CD14-positive monocyte (primary cell): ENCODE measurements around the gene STAMBPL1. TPM values are rescaled to one million over a fixed set of nuclear protein-coding genes. Genes with fewer than 3 reads are reported as not detected.

Experiments used
- DNase-seq, 3 donors: peaks; one replicate each; pipeline ENCODE4 v3.0.0-alpha.2; 2011 to 2022
- H2AFZ ChIP-seq: 2 replicates; pipeline ENCODE4 v1.6.0; 2012; ENCODE audit warnings: mild to moderate bottlenecking, low read depth, low read length, inconsistent platforms; ENCODE audit not compliant: insufficient read depth, poor library complexity, severe bottlenecking
- H3K27ac ChIP-seq, 2 donors: 1 replicate in 1 of 2; 2 replicates in 1 of 2; pipeline ENCODE4 v1.5.1; 2012 to 2013; ENCODE audit warnings: low read length in 2 of 2, control low read depth in 1 of 2, inconsistent platforms in 1 of 2, low read depth in 1 of 2, mild to moderate bottlenecking in 1 of 2
- H3K27me3 ChIP-seq, 2 donors: one replicate each; pipeline versions ENCODE4 v1.6.0 to v1.6.1; 2011 to 2013; ENCODE audit warnings: low read length in 2 of 2; ENCODE audit not compliant: control insufficient read depth in 2 of 2, insufficient read depth in 2 of 2
- H3K36me3 ChIP-seq, 2 donors: replicated peaks in 1 of 2; 1 replicate in 1 of 2; 2 replicates in 1 of 2; pipeline versions ENCODE4 v1.5.1 to v1.6.1; 2012 to 2013; ENCODE audit warnings: low read length in 2 of 2, control low read depth in 1 of 2, inconsistent platforms in 1 of 2, mild to moderate bottlenecking in 1 of 2; ENCODE audit not compliant: insufficient read depth in 2 of 2, control insufficient read depth in 1 of 2
- H3K4me1 ChIP-seq, 2 donors: 1 replicate in 1 of 2; 2 replicates in 1 of 2; pipeline versions ENCODE4 v1.5.1 to v1.6.1; 2012 to 2013; ENCODE audit warnings: low read length in 2 of 2, control low read depth in 1 of 2, inconsistent platforms in 1 of 2, mild to moderate bottlenecking in 1 of 2, moderate library complexity in 1 of 2; ENCODE audit not compliant: insufficient read depth in 2 of 2, control insufficient read depth in 1 of 2
- H3K4me2 ChIP-seq: replicated peaks from 2 replicates; pipeline ENCODE3; 2012; ENCODE audit warnings: low read length, moderate library complexity, mild to moderate bottlenecking; ENCODE audit not compliant: poor library complexity, severe bottlenecking; ENCODE audit errors: extremely low read depth
- H3K4me3 ChIP-seq, 3 experiments: fragments of 200-600 bp in 1 of 3; sonication (generic) in 1 of 3; replicated peaks in 1 of 3; 1 replicate in 2 of 3; 2 replicates in 1 of 3; pipeline ENCODE4 v1.5.1; 2011 to 2013; ENCODE audit warnings: low read length in 3 of 3, mild to moderate bottlenecking in 3 of 3, control low read depth in 2 of 3, low read depth in 2 of 3, inconsistent platforms in 1 of 3, moderate library complexity in 1 of 3
- H3K79me2 ChIP-seq: 2 replicates; pipeline ENCODE4 v1.6.0; 2012; ENCODE audit warnings: mild to moderate bottlenecking, control low read depth, inconsistent platforms, low read length, moderate library complexity; ENCODE audit not compliant: insufficient read depth
- H3K9ac ChIP-seq: 2 replicates; pipeline ENCODE4 v1.6.0; 2017; ENCODE audit warnings: low read length, mild to moderate bottlenecking; ENCODE audit not compliant: insufficient read depth, poor library complexity, severe bottlenecking
- H3K9me3 ChIP-seq, 2 donors: replicated peaks in 1 of 2; 1 replicate in 1 of 2; 2 replicates in 1 of 2; pipeline versions ENCODE4 v1.5.1 to v1.6.1; 2012 to 2013; ENCODE audit warnings: low read length in 2 of 2, control low read depth in 1 of 2; ENCODE audit not compliant: control insufficient read depth in 1 of 2, insufficient read depth in 1 of 2
- H4K20me1 ChIP-seq: 2 replicates; pipeline ENCODE4 v1.6.0; 2012; ENCODE audit warnings: mild to moderate bottlenecking, low read length, control low read depth, moderate library complexity; ENCODE audit not compliant: insufficient read depth
- H3K27ac Mint-ChIP-seq, 7 donors: one replicate each; pipeline ENCODE4 v1.8.0; 2020; ENCODE audit warnings: mild to moderate bottlenecking in 7 of 7, mixed read lengths in 7 of 7, moderate library complexity in 6 of 7, inconsistent platforms in 2 of 7
- H3K27me3 Mint-ChIP-seq, 3 donors: one replicate each; pipeline ENCODE4 v1.8.0; 2021 to 2022; ENCODE audit warnings: low read depth in 3 of 3, mild to moderate bottlenecking in 3 of 3, mixed read lengths in 3 of 3, moderate library complexity in 3 of 3, inconsistent platforms in 1 of 3
- H3K36me3 Mint-ChIP-seq, 2 donors: one replicate each; pipeline ENCODE4 v1.8.0; 2020; ENCODE audit warnings: mixed read lengths in 2 of 2, inconsistent platforms in 1 of 2, mild to moderate bottlenecking in 1 of 2
- H3K4me1 Mint-ChIP-seq: one replicate; pipeline ENCODE4 v1.8.0; 2020; ENCODE audit warnings: mild to moderate bottlenecking, mixed read lengths
- H3K4me3 Mint-ChIP-seq, 2 donors: one replicate each; pipeline ENCODE4 v1.8.0; 2020; ENCODE audit warnings: mild to moderate bottlenecking in 2 of 2, mixed read lengths in 2 of 2, moderate library complexity in 1 of 2
- H3K9me3 Mint-ChIP-seq, 7 donors: one replicate each; pipeline ENCODE4 v1.8.0; 2020 to 2022; ENCODE audit warnings: mixed read lengths in 7 of 7, mild to moderate bottlenecking in 6 of 7, moderate library complexity in 6 of 7, inconsistent platforms in 2 of 7
- WGBS: methylation state at CpG from one replicate; pipeline ENCODE4 v1.1.5; 2013; ENCODE audit warnings: missing lambda C conversion rate; ENCODE audit not compliant: insufficient coverage; 5-methylcytosine and 5-hydroxymethylcytosine counted together
- intact Hi-C, 2 donors: fragments of 100-400 bp; cut with micrococcal nuclease; formaldehyde crosslinking; loops; one replicate each; pipeline versions ENCODE4 v1.15.0 to v1.15.1; 2023
- polyA plus RNA-seq, 3 donors: library from polyadenylated mRNA; depleted of rRNA in 1 of 3; unstranded in 2 of 3; stranded (reverse) in 1 of 3; fragments of 300-500 nt in 2 of 3; fragments of >200 nt in 1 of 3; fragmentation: Illumina TruSeq in 2 of 3; gene quantifications; 1 replicate in 2 of 3; 2 replicates in 1 of 3; pipeline ENCODE4 v1.2.3, GENCODE V29; 2012 to 2021
- TF ChIP-seq, protein P1 (sequence below): fragments of 200-600 bp; IDR thresholded peaks from one replicate; pipeline ENCODE4 v1.8.0; 2022; ENCODE audit warnings: antibody characterized with exemption, mild to moderate bottlenecking

Gene STAMBPL1
- polyA plus RNA-seq, 3 donors, result 0.07 to 1.5 (median 0.10) TPM

DNA sequence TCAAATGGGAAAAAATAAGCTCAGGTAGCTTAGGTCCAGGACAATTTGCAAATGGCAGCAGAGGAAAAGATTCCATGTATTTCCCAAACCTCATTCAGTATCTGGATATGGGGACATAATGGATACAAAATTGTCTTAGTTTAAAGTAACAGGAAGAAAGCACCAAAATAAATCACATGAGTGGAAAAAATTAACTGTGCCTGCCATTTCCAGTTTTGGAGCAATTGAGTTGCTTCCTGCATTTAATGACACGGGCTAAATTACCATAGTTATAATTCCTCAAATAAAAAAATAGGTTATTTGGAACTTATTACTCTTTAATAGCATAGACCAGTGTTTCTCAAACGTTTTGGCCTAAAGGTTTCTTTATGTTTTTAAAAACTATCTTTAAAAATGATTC, 6.3 kb upstream of the STAMBPL1 start:
- H2AFZ ChIP-seq, result no peak overlapping the region
- no peak overlapping the region for H3K4me3 Mint-ChIP-seq
- H3K9me3 ChIP-seq, result no peaks in the 10 kb centered on the region
- H4K20me1 ChIP-seq, result no peaks in the 10 kb centered on the region
- H3K27ac Mint-ChIP-seq, result no peak overlapping the region
- no peaks in the 10 kb centered on the region for H3K79me2 ChIP-seq
- H3K27ac ChIP-seq, result no peak overlapping the region
- no peak overlapping the region for H3K4me3 ChIP-seq
- TF ChIP-seq, protein P1, sequence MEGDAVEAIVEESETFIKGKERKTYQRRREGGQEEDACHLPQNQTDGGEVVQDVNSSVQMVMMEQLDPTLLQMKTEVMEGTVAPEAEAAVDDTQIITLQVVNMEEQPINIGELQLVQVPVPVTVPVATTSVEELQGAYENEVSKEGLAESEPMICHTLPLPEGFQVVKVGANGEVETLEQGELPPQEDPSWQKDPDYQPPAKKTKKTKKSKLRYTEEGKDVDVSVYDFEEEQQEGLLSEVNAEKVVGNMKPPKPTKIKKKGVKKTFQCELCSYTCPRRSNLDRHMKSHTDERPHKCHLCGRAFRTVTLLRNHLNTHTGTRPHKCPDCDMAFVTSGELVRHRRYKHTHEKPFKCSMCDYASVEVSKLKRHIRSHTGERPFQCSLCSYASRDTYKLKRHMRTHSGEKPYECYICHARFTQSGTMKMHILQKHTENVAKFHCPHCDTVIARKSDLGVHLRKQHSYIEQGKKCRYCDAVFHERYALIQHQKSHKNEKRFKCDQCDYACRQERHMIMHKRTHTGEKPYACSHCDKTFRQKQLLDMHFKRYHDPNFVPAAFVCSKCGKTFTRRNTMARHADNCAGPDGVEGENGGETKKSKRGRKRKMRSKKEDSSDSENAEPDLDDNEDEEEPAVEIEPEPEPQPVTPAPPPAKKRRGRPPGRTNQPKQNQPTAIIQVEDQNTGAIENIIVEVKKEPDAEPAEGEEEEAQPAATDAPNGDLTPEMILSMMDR, result no peak
- intact Hi-C loops, result no loop called here
- H3K27me3 ChIP-seq, result no peaks in the 10 kb centered on the region
- H3K4me1 Mint-ChIP-seq, result peaks cover 3% of the 10 kb centered on the region
- H3K4me1 ChIP-seq, result no peaks in the 10 kb centered on the region
- H3K9me3 Mint-ChIP-seq, result peaks cover 0 to 3% (median 0%) of the 10 kb centered on the region in 7 donors
- no CpG with 5 or more reads among the region's 2 CpGs for WGBS
- H3K27me3 Mint-ChIP-seq, result no peaks in the 10 kb centered on the region
- no peaks in the 10 kb centered on the region for H3K36me3 ChIP-seq
- H3K36me3 Mint-ChIP-seq, result no peaks in the 10 kb centered on the region
- H3K9ac ChIP-seq, result no peak overlapping the region
- no peak overlapping the region for H3K4me2 ChIP-seq
- no peak for DNase-seq

DNA sequence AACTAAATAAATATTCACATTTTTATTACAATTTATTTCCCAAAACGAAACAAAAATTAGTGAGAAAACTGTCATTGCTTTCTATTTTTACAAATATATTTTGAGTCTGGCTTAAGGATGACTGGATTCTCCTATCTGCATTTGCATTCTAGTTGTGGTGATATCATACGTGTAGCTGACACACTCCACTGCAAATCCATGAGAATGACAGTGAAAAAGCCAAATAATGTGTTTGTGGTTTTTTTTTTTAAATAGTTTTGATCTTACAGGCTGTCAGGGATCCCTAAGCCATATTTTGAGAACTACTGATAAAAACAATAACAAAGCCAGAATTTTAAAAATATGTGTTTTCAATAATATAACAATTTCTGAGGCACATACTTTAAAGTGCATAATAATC, 5.8 kb upstream of the STAMBPL1 start:
- Histone ChIP-seq H4K20me1 (no peaks in the 10 kb centered on the region), H3K27ac (no peak overlapping the region), H3K79me2 (no peaks in the 10 kb centered on the region), H3K36me3 (no peaks in the 10 kb centered on the region), H3K4me2 (no peak overlapping the region), H3K9ac (no peak overlapping the region), H3K9me3 (no peaks in the 10 kb centered on the region), H3K4me3 (no peak overlapping the region), H3K27me3 (no peaks in the 10 kb centered on the region), H3K4me1 (peaks cover 2 to 3% of the 10 kb centered on the region in 2 donors), H2AFZ (no peak overlapping the region)
- Mint-ChIP-seq H3K9me3 (peaks cover 0 to 3% (median 0%) of the 10 kb centered on the region in 7 donors), H3K27ac (no peak overlapping the region), H3K4me3 (no peak overlapping the region), H3K36me3 (no peaks in the 10 kb centered on the region), H3K4me1 (peaks cover 5% of the 10 kb centered on the region), H3K27me3 (no peaks in the 10 kb centered on the region)
- WGBS, result no CpG with 5 or more reads among the region's 2 CpGs
- no peak for DNase-seq
- TF ChIP-seq, protein P1, result no peak
- intact Hi-C loops, result no loop called here
